GM21723 (cell line): ENCODE results near the gene PLA2G6.

Experiments used
- ATAC-seq: cut with Tn5 transposase; IDR thresholded peaks from one replicate; pipeline ENCODE4 v1.9.1; 2021; ENCODE audit warnings: mild to moderate bottlenecking, moderate library complexity; ENCODE audit not compliant: unreplicated experiment

The PLA2G6 gene

DNA sequence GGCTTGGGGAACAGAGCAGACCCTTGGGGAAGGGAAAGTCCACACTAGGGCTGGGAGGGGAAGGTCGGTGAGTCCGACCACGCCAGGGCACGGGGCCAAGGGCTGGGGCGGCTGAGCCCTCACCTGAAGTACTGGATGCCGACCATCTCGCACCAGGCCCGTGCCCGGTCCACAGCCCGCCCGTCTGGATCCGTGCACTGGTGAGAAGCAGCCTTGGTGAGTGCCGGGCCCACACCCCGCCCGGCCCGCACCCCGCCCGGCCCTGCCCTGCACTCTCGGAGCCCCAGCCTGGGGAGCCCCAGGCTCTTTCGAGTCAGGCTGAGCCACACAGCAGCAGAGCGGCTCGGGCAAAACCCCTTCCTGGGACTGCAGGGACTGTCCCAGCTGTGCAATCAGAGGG is 69.2 kb downstream of the PLA2G6 start:
- ATAC-seq = no peak

DNA sequence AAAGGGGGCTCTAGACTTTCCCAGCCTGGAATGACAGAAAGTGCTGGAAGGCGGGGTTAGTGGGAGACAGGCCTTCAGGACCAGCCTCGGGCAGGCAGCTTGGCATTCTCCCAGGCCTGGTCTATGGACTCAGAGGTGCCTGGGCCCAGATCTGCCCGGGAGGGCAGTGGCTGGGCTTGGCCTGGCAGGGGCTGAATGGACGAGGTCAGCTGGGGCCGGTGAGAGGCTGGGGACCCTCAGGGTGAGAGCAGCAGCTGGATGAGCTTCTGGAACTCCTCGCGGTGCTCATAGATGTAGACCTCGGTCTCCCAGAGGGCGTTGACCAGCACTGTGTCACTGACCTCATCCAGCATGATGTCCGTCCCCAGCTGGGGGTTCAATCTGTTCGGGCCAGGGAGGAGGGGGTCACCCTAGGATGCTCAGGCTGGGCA is 69.7 kb downstream of the PLA2G6 start:
- no peak for ATAC-seq

DNA sequence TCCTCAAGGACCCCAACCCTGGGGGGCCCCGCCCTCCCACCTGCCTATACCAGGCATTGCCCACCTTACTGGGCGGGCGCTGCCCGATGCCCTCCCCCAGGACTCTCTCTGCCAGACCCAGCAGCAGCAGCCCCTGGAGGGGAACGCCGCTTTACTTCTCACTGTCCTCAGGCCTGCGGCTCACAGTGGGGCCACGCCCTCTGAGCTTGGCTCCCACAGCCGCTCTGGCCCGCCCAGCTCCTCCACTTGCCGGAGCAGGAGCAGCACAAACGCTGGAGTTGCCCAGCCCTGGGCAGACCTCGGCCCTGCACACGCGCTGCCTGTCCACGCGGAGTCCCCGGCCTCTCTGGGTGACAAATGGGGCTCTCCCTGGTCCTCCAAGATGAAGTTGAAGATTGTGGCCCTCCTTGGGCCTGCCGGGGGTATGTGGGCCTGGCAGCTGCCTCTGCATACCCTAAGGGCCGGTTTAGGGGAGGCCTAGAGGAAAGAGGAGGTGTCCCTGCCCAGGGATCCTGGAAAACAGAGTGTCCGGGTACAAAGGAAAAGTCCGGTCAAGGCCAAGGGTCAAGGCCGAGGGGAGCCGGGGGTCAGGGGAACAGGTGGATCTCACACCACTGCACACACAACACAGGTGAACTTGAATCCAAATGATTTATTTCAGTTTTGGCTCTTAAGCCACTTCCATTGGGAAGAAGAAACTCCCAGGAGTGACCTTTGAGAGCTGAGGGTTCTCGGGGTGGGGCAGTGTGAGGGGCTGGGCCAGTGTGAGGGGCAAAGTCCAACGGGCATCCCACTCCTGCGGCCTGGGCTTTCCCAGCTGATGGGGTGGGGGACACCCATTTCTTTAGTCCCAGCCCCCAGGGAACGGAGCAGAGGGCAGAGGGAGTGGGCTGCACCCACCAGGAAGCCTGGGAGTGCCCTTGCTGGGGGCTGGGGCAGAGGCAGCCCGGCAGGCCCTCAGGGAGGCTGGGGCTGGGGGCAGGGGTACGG is 70.5 kb downstream of the PLA2G6 start:
- ATAC-seq = no peak

DNA sequence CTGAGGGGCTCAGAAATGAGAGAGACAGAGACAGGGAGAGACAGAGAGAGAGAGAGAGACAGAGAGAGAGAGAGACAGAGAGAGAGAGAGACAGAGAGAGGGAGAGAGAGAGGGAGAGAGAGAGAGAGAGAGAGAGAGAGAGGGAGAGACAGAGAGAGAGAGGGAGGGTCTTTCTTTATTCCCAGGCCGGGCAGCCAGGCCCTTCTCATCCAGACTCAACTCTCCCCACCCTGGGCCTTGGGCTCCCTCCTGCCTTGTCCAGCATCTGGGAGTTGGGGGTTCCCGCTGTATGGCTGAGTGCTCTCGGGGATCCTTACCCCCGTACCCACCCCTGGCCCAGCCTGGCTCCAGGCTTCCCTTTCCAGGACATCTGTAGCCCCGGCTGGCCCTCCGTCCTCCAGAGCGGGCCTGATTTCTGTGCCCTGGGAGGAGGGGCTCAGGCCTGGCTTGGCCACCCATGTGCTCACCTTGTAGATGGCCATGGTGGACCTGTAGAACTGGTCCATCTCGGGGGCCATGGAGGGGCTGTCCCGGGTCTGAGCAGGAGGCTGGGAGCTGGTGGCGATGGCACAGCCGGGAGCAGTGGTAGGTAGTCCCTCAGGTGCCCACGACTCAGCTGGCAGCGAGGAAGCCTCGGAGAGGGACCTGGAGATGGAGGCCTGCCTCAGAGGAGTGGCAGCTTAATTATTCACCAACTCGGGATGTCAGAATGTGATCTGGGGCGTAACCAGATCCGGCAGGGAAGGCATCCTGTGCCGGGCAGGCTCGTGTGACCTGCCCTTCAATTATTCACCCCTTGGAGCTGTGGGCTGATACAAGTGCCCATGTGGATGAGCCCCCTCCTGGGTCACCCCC is 71.4 kb downstream of the PLA2G6 start, which contains the start of gene BAIAP2L2:
Gene BAIAP2L2 (minus strand): TSS at position 677 of the 855 bp plus-strand sequence. CDS start 159 bp downstream, at position 518.
- no peak for ATAC-seq

DNA sequence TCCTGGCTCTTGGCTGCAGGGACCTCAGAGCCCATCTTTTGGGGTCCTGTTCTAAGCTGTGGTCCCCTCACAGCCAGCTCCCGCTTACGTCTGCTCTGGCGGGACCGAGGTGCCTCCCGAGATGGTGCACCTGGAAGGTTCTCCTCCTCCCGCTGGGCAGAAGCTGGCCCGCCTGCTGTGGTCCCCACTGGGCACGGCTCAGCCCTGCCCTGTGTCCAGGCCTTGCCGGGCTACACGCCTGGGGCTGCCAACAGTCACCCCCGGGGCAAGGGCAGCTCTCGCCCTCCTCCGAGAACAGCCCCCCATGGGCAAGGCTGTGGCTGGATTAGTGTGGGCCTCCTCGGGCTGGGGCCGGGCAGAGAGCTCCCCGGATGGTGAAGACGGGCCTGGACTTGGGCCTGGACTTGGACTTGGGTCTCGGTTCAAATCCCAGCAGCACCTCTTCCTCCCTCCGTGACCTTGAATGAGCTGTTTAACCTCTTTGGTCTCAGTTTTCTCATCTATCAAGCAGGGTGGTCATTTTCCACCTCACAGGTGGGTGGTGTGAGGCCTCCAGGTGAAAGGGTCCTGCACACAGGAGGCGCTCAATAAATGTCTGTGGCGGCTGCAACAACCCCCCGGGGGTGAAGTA is 72.1 kb downstream of the PLA2G6 start:
- no peak for ATAC-seq

DNA sequence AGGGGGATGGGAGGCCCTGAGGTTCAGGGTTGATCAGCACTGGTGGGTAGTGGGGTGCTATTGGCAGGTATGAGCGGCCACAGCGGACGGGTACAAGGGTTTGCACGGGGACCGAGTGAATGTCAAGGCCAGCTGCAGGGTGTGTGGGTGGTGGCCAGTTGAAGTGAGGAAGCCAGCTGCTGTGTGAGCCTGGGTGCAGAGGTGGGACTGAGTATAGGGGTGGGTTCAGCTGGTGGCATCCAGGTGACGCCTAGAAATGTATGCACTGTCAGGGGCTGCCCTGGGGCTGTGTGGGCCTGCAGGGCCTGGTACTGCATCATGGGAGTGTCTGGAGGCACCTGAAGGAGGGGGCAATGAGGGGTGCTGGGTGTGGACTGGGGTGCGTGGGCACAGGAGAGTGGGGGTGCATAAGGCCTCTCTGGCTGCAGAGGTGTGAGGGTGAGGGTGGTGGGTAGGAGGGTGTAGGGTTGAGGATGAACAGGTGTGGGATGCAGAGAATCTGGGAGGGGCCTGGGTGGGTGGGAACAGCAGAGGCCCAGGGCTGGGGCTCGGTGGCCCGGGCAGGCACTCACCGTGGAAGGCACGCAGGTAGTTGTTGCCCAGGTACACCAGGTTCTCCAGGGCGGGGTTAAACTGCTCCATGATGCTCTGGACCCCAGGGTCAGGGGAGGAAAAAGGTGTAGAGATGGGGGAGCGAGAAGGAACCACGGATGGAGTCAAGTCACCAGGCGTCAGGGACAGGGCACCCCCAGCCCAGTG is 72.9 kb downstream of the PLA2G6 start:
- no peak for ATAC-seq

DNA sequence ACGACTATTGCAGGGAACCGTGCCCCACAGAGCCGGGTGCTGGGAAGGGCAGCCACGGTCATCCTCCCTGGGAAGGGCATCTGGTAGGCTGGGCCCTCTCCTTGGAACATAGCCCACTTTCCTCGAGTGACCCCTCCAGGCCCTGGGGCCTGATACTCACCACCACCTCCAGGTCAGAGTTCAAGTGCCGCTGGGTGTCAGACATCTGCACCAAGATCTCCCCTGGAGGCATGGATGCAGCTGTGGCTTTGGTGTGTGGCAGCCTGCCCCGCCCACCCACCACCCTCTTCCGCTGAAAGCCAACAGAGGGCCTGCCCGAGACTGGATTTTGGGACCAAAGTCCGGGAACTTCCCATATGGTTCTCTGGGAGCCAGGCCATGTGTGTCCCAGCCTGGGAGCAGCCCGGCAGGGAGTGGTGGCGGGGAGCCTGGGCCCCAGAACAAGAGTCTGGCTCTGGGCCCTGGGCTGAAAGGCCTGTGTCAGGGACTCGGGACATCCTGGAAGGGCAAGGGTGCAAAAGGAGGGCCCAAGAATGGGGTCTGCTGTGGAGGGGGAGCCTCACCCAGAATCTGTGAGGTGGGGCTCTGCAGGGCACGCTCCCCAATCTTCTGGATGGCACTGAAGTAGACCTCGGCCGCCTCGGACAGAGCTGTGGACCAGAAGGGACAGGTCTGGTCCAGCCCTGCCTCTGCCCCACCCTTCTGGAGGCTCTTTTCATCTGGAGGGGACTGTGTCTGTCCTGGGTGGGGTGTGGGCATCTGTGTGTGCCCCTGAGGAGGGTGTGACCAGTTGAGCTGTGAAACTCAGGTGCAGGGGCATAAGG is 73.7 kb downstream of the PLA2G6 start:
- no peak for ATAC-seq

DNA sequence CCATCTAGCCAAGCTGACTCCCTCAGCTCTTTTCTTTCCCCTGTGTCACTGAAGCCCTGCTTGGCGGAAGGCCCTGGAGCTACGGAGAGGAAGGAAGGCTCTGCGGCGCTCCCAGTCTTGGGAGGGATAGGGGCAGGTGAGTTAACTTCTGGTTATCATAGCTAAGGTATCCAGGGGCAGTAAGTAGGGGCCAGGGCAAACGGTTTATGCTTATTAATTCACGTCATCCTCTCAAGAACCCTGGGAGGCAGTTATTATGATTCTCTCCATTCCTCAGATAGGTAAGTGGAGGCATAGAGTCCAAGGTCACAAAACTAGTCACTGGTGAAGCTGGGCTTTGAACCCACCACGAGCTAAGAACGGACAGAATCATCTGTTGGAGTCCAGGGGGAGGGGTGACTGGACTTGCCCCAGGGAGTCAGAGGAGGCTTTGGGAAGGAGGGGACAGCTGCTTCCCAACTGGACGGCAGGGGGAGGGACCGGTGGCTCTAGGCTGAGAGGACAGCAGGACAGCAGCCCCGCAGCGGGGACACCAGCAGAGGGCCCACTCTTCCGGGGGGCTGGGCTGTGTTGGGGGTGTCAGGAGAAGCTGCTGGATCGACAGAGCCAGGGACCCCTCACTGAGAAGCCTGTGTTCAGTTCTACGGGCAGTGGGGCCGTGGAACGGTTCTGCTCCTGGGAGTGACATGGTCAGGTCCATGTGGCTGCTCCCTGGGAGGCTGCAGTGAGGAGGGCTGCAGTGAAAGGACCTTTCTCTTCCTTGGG is 74.6 kb downstream of the PLA2G6 start:
- ATAC-seq = no peak

DNA sequence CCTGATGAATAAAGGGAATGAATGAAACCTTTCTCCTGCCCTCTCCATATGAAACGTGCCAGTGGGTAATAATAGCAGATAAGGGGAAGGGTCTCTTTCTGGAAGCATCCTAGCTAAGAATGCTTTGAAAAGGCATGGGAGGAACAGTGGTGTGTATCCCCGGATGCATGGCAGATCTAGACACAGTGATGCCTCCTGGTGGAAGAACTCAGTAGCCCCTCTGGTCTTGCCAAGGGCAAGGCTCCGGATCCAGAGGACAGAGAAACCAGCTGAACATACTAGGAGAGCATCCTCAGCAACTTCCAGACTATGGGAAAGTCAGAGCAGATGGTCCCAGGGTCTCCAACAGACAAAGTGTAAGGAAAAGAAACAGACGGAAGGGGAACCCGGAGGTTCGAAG is 77.5 kb downstream of the PLA2G6 start:
- no peak for ATAC-seq

DNA sequence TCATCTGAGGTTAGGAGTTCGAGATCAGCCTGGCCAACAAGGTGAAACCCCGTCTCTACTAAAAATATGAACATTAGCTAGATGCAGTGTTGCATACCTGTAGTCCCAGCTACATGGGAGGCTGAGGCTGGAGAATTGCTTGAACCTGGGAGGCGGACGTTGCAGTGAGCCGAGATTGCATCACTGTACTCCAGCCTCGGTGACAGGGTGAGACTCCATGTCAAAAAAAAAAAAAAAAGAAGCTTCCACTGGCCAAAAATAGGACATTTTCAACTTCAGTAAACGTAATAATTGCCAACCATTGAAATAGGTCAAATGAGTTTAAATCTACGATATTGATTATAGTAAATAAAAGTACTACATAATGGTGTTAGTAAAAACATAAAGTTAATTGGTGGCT is 78.0 kb downstream of the PLA2G6 start:
- ATAC-seq = no peak

DNA sequence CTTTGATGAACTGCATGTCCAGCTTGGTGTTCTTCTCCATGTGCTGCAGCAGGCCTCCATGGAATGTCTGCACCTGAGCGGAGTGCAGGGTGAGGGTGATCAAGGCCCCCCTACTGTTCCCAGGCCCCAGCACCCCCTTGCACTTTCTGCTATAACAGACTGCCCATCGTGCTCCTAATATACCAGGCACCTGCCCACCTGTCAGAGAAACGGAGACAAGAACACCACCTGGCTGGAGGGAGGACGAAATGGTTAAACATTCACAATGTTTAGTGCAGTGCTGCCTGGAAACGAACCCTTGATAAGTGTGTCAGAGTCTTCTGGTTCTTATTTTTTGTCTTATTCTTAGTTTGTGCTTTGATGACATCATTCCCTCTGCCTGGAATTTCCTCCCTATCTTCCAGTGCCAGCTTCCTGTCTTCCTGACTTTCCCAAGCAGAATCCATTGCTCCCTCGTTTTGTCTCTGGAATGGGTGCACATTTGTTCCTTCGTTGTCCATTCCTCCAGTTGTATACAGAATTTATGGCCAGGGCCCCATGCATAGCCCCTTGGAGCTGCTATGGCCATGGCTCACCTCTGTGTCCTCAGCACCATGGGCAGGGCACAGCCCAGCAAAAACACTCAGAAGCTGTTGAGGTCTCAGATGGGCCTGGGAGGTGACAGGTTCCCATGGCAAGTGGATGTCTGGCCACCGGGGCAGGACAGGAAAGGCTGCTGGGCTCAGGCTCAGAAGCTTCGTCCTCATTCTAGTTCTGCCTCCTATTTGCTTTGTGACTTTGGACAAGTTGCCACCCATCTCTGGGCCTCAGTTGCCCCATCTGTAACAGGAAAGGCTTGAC is 83.0 kb downstream of the PLA2G6 start:
- no peak for ATAC-seq

DNA sequence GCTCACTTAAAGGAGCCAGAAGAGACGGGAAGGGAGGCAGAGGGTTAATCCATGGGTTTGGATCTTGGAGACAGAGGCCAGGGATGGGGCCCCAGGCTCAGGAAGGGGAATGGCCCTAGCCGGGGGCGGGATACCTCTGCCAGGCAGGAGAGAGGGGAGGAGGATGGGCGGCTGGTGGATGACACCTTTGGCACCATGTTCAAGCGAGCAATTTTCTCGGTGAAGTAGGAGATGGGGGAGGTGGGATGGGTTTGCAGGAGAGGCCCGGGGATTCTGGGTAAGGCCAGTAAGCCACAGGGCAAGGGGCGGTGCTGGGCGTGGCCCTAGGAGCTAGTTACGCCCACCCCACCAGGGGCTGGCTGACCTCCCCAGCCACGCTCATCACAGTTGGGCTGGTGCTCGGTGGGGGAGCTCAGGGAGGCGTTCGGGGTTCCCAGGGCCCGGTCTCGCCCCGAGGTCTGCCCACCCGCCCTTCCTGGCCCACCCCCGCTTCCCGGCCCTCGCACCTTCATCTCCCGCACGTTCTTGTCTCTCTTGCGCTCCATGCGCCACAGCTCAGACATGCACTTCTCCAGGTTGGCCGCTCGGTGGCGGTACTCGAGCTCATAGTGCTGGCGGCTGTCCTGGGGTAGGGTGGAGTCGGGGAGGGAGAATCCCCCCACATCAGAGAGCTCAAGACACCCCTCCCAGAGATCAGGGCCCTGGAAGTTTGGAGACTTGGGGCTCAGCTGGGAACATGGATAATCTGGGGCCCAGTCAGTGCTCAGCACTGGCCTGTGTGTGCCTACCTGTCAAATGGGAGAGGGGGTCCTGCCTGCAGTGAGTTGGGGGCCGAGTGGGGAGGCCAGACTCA is 83.8 kb downstream of the PLA2G6 start:
- ATAC-seq = no peak

DNA sequence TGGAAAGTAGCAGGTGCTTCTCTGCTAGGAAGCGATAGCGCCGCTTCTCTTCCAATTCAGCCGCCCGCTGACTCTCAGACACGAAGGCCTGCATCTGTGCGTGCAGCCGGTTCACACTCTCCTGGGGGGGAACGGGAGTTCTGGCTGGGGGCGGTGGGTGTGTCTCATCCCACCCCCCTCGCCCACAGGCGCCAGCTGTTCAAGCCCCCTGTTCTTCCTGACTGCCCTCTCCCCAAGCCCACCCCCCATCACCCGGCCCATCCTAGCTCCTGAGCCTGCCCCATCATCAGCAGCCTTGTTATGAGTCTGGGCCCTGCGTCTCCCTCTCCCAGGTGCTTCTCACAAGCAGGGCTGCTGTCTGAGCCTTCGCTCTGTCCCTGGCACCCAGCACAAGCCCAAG is 84.6 kb downstream of the PLA2G6 start:
- ATAC-seq = no peak

DNA sequence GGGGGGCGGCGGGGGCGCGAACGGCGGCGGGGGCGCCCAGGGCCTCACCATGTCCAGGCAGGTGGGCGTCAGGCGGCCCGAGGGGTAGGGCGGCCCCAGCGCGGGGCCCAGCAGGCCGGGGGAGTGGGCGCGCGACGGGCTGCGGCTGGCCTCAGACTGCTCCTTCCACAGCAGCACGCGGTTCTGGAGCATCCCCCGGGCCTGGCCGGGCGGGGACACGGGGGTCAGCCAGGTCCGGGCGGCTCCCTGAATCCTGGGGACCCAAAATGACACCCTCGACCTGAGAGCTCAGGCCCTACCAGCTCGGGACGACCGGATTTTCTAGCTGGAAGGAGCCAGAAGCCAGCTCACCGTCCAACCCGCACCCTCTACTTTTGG is 92.2 kb downstream of the PLA2G6 start:
- ATAC-seq = no peak

DNA sequence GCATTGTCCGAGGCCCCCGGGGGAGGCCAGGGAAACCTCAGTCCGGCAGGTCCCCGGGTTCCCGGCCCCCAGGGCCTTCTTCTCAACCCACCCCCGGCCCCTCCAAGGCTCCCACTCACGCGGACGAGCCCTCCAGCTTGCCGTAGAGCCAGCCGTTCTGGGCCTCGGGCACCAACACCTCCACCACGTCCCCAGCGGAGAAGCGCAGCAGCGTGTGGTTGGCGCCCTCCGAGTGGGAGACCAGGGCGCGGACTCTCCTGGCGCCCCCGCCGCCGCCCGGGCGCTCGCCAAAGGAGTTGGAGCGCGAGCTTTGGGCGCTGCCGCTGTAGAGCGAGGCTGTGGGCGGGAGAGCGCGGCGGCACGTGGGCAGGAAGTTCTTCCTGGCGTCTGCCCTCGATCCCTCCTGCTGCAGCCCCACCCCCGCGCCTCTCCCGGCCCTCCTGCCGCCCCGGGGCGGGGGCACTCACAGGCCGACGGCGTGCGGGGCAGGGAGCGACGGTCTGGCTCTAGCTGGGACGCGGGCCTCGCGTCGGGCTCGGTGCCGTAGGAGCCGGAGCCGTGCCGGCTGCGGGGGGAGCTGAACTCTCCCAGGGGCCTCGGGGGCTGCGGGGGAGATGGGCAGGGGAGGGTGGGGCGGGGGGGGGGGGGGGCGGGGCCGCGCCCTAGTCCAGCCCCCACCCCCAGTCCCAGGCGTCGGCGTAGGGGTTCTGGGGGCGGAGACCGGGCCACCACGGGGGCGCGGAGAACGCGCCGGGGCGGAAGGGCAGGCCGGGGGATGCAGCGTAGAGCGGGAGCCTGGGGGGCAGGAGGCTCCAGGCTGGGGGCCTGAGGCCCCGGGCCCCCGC is 92.8 kb downstream of the PLA2G6 start:
- no peak for ATAC-seq

DNA sequence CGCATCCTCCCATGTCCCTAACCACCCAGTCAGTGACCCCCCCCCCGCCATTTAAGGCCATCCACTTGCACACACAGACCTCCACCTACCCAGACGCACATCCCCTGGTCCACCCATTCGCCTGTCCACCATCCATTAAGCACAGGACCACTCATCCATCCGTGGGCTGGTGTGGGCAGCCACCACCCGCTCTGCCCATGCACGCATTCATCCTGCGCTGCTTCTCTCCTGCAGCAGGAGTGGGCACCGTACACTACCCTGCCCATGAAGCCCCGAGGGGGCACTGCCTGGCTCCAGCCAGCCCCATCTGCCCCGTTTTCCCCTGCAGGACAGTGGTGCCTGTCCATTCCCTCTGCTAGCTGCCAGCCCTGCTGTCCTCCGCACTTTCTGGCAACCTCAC is 93.8 kb downstream of the PLA2G6 start:
- no peak for ATAC-seq
